Measurements from ENCODE around the gene ARHGAP8. TPM values are rescaled to one million over a fixed set of nuclear protein-coding genes. Genes with fewer than 3 reads are reported as not detected.
"Not testable (repeated sequence)": the region's sequence is repeated elsewhere in the genome, so short reads cannot be mapped to it uniquely, and the experiment has no call there.

ARHGAP8 gene
- total and polyA plus RNA-seq, 2 donors, result 1.5 to 4.5 TPM

DNA sequence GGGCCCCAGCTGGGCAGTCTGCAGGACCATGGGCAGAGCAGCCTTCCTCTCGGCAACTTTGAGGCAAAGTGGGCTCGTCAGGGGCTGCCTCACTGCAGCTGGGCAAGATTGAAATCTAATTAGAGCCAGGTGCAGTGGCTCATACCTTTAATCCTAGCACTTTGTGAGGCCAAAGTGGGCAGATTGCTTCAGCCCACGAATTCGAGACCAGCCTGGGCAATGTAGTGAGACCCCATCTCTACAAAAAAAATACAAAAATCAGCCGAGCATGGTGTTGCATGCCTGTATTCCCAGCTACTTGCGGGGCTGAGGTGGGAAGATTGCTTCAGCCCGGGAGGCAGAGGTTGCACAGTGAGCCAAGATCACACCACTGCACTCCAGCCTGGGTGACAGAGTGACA, 34.2 kb downstream of the ARHGAP8 start:
- no peak for DNase-seq (ENCODE audit: low read depth in 6 of 9, low spot score in 9 of 9)
- no peaks in the 10 kb centered on the region for H3K27me3 ChIP-seq (ENCODE audit: control insufficient read depth in 2 of 2, insufficient read depth in 1 of 2, low read length in 1 of 2)
- 86% methylated on average over 7 of the region's 7 CpGs for WGBS
- no peaks in the 10 kb centered on the region for H3K4me1 ChIP-seq (ENCODE audit: control insufficient read depth in 2 of 2, insufficient read depth in 2 of 2, low read length in 2 of 2)
- no peaks in the 10 kb centered on the region for H3K36me3 ChIP-seq (ENCODE audit: control insufficient read depth in 2 of 2, insufficient read depth in 2 of 2, low read length in 1 of 2)
- no peaks in the 10 kb centered on the region for H3K9me3 ChIP-seq (ENCODE audit: control insufficient read depth in 2 of 2, insufficient read depth in 1 of 2, low read length in 1 of 2)
- H3K27ac ChIP-seq (ENCODE audit: low read depth in 1 of 2, low read length in 1 of 2), result no peak overlapping the region
- no peak overlapping the region for H3K4me3 ChIP-seq (ENCODE audit: low read length in 2 of 2)

GRCh38 chr22:44787832-44788231, 35.5 kb downstream of the ARHGAP8 start:
- H3K4me1 ChIP-seq (ENCODE audit: control insufficient read depth in 2 of 2, insufficient read depth in 2 of 2, low read length in 2 of 2), result no peaks in the 10 kb centered on the region
- H3K27ac ChIP-seq (ENCODE audit: low read depth in 1 of 2, low read length in 1 of 2), result no peak overlapping the region
- H3K4me3 ChIP-seq (ENCODE audit: low read length in 2 of 2), result no peak overlapping the region
- H3K9me3 ChIP-seq (ENCODE audit: control insufficient read depth in 2 of 2, insufficient read depth in 1 of 2, low read length in 1 of 2), result no peaks in the 10 kb centered on the region
- no peaks in the 10 kb centered on the region for H3K36me3 ChIP-seq (ENCODE audit: control insufficient read depth in 2 of 2, insufficient read depth in 2 of 2, low read length in 1 of 2)
- DNase-seq (ENCODE audit: low read depth in 6 of 9, low spot score in 9 of 9), result no peak
- no peaks in the 10 kb centered on the region for H3K27me3 ChIP-seq (ENCODE audit: control insufficient read depth in 2 of 2, insufficient read depth in 1 of 2, low read length in 1 of 2)
- 90% methylated on average over 3 of the region's 3 CpGs for WGBS

DNA sequence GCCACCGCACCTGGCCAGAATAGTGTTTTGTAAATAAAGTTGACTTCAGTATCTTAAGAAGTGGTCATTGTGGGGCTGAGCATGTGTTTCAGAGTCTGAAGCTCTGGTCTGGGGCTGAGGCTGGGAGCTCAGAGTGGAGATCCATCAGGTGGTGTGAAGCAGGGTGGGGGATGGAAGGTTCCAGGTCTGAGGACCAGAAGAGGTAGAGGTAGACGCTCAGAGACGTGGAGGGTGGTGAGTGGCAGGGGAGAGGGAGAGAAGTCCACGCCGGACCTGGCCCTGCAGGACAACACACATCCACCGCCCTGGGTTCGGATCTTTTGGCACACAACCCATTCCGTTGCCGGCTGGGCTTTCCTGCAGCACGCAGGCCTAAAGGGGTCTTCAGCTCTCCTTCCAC, 40.7 kb downstream of the ARHGAP8 start:
- Histone ChIP-seq H3K4me1 (ENCODE audit: control insufficient read depth in 2 of 2, insufficient read depth in 2 of 2, low read length in 2 of 2) (no peaks in the 10 kb centered on the region), H3K9me3 (ENCODE audit: control insufficient read depth in 2 of 2, insufficient read depth in 1 of 2, low read length in 1 of 2) (no peaks in the 10 kb centered on the region), H3K4me3 (ENCODE audit: low read length in 2 of 2) (no peak overlapping the region), H3K36me3 (ENCODE audit: control insufficient read depth in 2 of 2, insufficient read depth in 2 of 2, low read length in 1 of 2) (no peaks in the 10 kb centered on the region), H3K27me3 (ENCODE audit: control insufficient read depth in 2 of 2, insufficient read depth in 1 of 2, low read length in 1 of 2) (peaks cover 0 to 4% of the 10 kb centered on the region in 2 donors), H3K27ac (ENCODE audit: low read depth in 1 of 2, low read length in 1 of 2) (no peak overlapping the region)
- 86% methylated on average over 10 of the region's 10 CpGs for WGBS
- no peak for DNase-seq (ENCODE audit: low read depth in 6 of 9, low spot score in 9 of 9)

GRCh38 chr22:44793506-44794172, 41.3 kb downstream of the ARHGAP8 start:
- H3K9me3 ChIP-seq (ENCODE audit: control insufficient read depth in 2 of 2, insufficient read depth in 1 of 2, low read length in 1 of 2), result no peaks in the 10 kb centered on the region
- DNase-seq (ENCODE audit: low read depth in 6 of 9, low spot score in 9 of 9), result no peak

DNA sequence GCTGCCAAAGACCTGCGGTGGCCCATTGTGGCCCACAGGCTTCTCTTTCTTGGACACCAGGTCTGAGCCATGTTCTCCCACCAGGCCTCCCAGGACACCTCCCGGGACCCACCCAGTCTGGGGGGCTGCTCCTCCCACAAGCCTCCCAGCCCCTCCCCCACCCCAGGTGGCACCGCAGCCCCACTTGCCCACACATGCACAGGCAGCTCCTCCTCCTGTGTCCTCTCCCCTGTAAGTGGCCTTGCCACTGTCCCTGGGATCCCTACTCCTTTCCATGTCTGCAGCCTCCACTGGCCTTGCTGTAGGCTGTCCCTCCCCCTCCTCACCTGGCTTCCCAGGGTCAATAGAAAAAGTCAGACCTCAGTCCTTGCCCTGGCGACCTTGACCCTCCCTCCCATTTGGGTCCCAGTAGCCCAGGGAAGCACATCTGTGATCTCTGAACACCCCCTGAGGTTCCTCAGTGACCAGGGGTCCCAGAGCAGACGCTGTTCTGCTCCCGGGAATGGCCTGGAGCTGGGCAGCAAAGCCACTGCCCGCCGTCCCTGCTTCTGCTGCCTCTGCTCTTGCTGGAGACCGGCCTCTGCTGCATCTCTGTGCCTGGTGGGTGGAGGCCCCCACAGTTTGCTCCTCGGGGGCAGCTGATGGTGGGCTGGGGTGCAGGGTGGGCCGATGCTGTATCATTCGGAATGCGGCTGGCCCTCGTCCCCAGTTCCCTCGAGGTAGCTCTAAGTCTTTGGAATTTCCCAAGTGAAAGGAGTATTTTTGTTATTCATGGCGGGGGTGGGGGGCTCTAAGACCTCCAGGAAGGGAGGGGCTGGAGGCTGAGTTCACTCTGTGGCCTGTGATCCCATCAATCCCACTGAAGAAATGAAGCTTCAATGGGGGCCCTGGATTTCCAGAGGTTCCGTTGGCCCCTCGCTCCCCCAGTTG, 43.6 kb downstream of the ARHGAP8 start:
- WGBS, result 70% methylated on average over 18 of the region's 18 CpGs
- Histone ChIP-seq H3K4me1 (ENCODE audit: control insufficient read depth in 2 of 2, insufficient read depth in 2 of 2, low read length in 2 of 2) (no peaks in the 10 kb centered on the region), H3K4me3 (ENCODE audit: low read length in 2 of 2) (no peak overlapping the region), H3K27ac (ENCODE audit: low read depth in 1 of 2, low read length in 1 of 2) (no peak overlapping the region), H3K9me3 (ENCODE audit: control insufficient read depth in 2 of 2, insufficient read depth in 1 of 2, low read length in 1 of 2) (no peaks in the 10 kb centered on the region), H3K36me3 (ENCODE audit: control insufficient read depth in 2 of 2, insufficient read depth in 2 of 2, low read length in 1 of 2) (no peaks in the 10 kb centered on the region), H3K27me3 (ENCODE audit: control insufficient read depth in 2 of 2, insufficient read depth in 1 of 2, low read length in 1 of 2) (peaks cover 0 to 4% of the 10 kb centered on the region in 2 donors)
- DNase-seq (ENCODE audit: low read depth in 6 of 9, low spot score in 9 of 9), result no peak

More at GRCh38 chr22:44793506-44794172, 41.3 kb downstream of the ARHGAP8 start:
- no peak overlapping the region for H3K27ac ChIP-seq (ENCODE audit: low read depth in 1 of 2, low read length in 1 of 2)
- no peaks in the 10 kb centered on the region for H3K4me1 ChIP-seq (ENCODE audit: control insufficient read depth in 2 of 2, insufficient read depth in 2 of 2, low read length in 2 of 2)
- WGBS, result 92% methylated on average over 24 of the region's 24 CpGs
- H3K4me3 ChIP-seq (ENCODE audit: low read length in 2 of 2), result no peak overlapping the region
- peaks cover 0 to 4% of the 10 kb centered on the region in 2 donors for H3K27me3 ChIP-seq (ENCODE audit: control insufficient read depth in 2 of 2, insufficient read depth in 1 of 2, low read length in 1 of 2)
- no peaks in the 10 kb centered on the region for H3K36me3 ChIP-seq (ENCODE audit: control insufficient read depth in 2 of 2, insufficient read depth in 2 of 2, low read length in 1 of 2)

GRCh38 chr22:44797181-44797725, 44.9 kb downstream of the ARHGAP8 start:
- peaks cover 0 to 11% of the 10 kb centered on the region in 2 donors for H3K9me3 ChIP-seq (ENCODE audit: control insufficient read depth in 2 of 2, insufficient read depth in 1 of 2, low read length in 1 of 2)
- WGBS, result 76% methylated on average over 9 of the region's 9 CpGs
- no peak for DNase-seq (ENCODE audit: low read depth in 6 of 9, low spot score in 9 of 9)
- H3K4me1 ChIP-seq (ENCODE audit: control insufficient read depth in 2 of 2, insufficient read depth in 2 of 2, low read length in 2 of 2), result no peaks in the 10 kb centered on the region
- no peak overlapping the region for H3K27ac ChIP-seq (ENCODE audit: low read depth in 1 of 2, low read length in 1 of 2)
- H3K4me3 ChIP-seq (ENCODE audit: low read length in 2 of 2), result no peak overlapping the region
- no peaks in the 10 kb centered on the region for H3K36me3 ChIP-seq (ENCODE audit: control insufficient read depth in 2 of 2, insufficient read depth in 2 of 2, low read length in 1 of 2)
- H3K27me3 ChIP-seq (ENCODE audit: control insufficient read depth in 2 of 2, insufficient read depth in 1 of 2, low read length in 1 of 2), result peaks cover 0 to 4% of the 10 kb centered on the region in 2 donors

GRCh38 chr22:44799077-44799945, 46.9 kb downstream of the ARHGAP8 start:
- DNase-seq (ENCODE audit: low read depth in 6 of 9, low spot score in 9 of 9), result no peak
- Histone ChIP-seq H3K4me3 (ENCODE audit: low read length in 2 of 2) (no peak overlapping the region), H3K27me3 (ENCODE audit: control insufficient read depth in 2 of 2, insufficient read depth in 1 of 2, low read length in 1 of 2) (peaks cover 0 to 4% of the 10 kb centered on the region in 2 donors), H3K4me1 (ENCODE audit: control insufficient read depth in 2 of 2, insufficient read depth in 2 of 2, low read length in 2 of 2) (no peaks in the 10 kb centered on the region), H3K9me3 (ENCODE audit: control insufficient read depth in 2 of 2, insufficient read depth in 1 of 2, low read length in 1 of 2) (peaks cover 0 to 11% of the 10 kb centered on the region in 2 donors), H3K36me3 (ENCODE audit: control insufficient read depth in 2 of 2, insufficient read depth in 2 of 2, low read length in 1 of 2) (no peaks in the 10 kb centered on the region), H3K27ac (ENCODE audit: low read depth in 1 of 2, low read length in 1 of 2) (no peak overlapping the region)
- 94% methylated on average over 16 of the region's 16 CpGs for WGBS

GRCh38 chr22:44799946-44800634, 47.7 kb downstream of the ARHGAP8 start:
- not testable (repeated sequence) for H3K4me3 ChIP-seq (ENCODE audit: low read length in 2 of 2); H3K27me3 ChIP-seq (ENCODE audit: control insufficient read depth in 2 of 2, insufficient read depth in 1 of 2, low read length in 1 of 2); H3K27ac ChIP-seq (ENCODE audit: low read depth in 1 of 2, low read length in 1 of 2); DNase-seq (ENCODE audit: low read depth in 6 of 9, low spot score in 9 of 9); H3K36me3 ChIP-seq (ENCODE audit: control insufficient read depth in 2 of 2, insufficient read depth in 2 of 2, low read length in 1 of 2); H3K4me1 ChIP-seq (ENCODE audit: control insufficient read depth in 2 of 2, insufficient read depth in 2 of 2, low read length in 2 of 2)
- WGBS, result 81% methylated on average over 14 of the region's 17 CpGs
- peaks cover 0 to 11% of the 10 kb centered on the region in 2 donors for H3K9me3 ChIP-seq (ENCODE audit: control insufficient read depth in 2 of 2, insufficient read depth in 1 of 2, low read length in 1 of 2)

Measured in thymus (tissue), 11 donors.